Type B pancreatic cell (in vitro differentiated cells): ENCODE measurements around the gene CCDC174. TPM values are rescaled to one million over a fixed set of nuclear protein-coding genes. Genes with fewer than 3 reads are reported as not detected.

Experiments
- DNase-seq: peaks from one replicate; pipeline ENCODE4 v3.0.0; 2021; ENCODE audit warnings: mixed read lengths; ENCODE audit not compliant: unreplicated experiment; ENCODE audit errors: extremely low spot score
- H3K27ac Mint-ChIP-seq: 2 replicates; pipeline ENCODE4 v1.8.0; 2021; ENCODE audit warnings: mild to moderate bottlenecking, mixed read lengths
- H3K27me3 Mint-ChIP-seq: 2 replicates; pipeline ENCODE4 v1.8.0; 2021; ENCODE audit warnings: mixed read lengths
- H3K36me3 Mint-ChIP-seq: 2 replicates; pipeline ENCODE4 v1.8.0; 2021; ENCODE audit warnings: mixed read lengths
- H3K4me1 Mint-ChIP-seq: one replicate; pipeline ENCODE4 v1.8.0; 2021; ENCODE audit warnings: mixed read lengths; ENCODE audit not compliant: unreplicated experiment
- H3K4me3 Mint-ChIP-seq: 2 replicates; pipeline ENCODE4 v1.8.0; 2021; ENCODE audit warnings: mild to moderate bottlenecking, mixed read lengths
- H3K9me3 Mint-ChIP-seq: 2 replicates; pipeline ENCODE4 v1.8.0; 2021; ENCODE audit warnings: mixed read lengths
- CTCF ChIP-seq: fragments of 200-600 bp; sonication (generic); conservative IDR thresholded peaks from 2 replicates; pipeline ENCODE4 v1.5.0; 2021; ENCODE audit warnings: antibody characterized with exemption, mild to moderate bottlenecking
- total RNA-seq: library from RNA; stranded (reverse); gene quantifications from 2 replicates; pipeline ENCODE4 v1.2.1, GENCODE V29; 2021; ENCODE audit warnings: low replicate concordance

Gene CCDC174
- total RNA-seq, 1 donor from 2014 or later: 23.2 TPM

GRCh38 chr3:14633417-14633816 is 18.1 kb upstream of the CCDC174 start:
- DNase-seq: no peak
- Mint-ChIP-seq H3K4me1 (no peaks in the 10 kb centered on the region), H3K36me3 (no peaks in the 10 kb centered on the region), H3K27ac (no peak overlapping the region), H3K4me3 (no peak overlapping the region), H3K9me3 (no peaks in the 10 kb centered on the region), H3K27me3 (peaks cover 68% of the 10 kb centered on the region)
- no peak for TF ChIP-seq CTCF

GRCh38 chr3:14633819-14634424 is 17.6 kb upstream of the CCDC174 start:
- H3K4me1 Mint-ChIP-seq: no peaks in the 10 kb centered on the region
- H3K27me3 Mint-ChIP-seq: peaks cover 73% of the 10 kb centered on the region
- no peaks in the 10 kb centered on the region for H3K36me3 Mint-ChIP-seq
- DNase-seq: no peak
- H3K9me3 Mint-ChIP-seq: no peaks in the 10 kb centered on the region
- no peak overlapping the region for H3K4me3 Mint-ChIP-seq
- TF ChIP-seq CTCF: peak; percentile 83
- H3K27ac Mint-ChIP-seq: no peak overlapping the region

- Mint-ChIP-seq H3K36me3 (no peaks in the 10 kb centered on the region), H3K4me1 (no peaks in the 10 kb centered on the region), H3K9me3 (no peaks in the 10 kb centered on the region), H3K4me3 (no peak overlapping the region), H3K27ac (no peak overlapping the region), H3K27me3 (peaks cover 79% of the 10 kb centered on the region)
- no peak for DNase-seq
- TF ChIP-seq CTCF: no peak
Observed at GRCh38 chr3:14634763-14635400, 16.7 kb upstream of the CCDC174 start.

- no peak for TF ChIP-seq CTCF
- no peaks in the 10 kb centered on the region for H3K9me3 Mint-ChIP-seq
- no peak overlapping the region for H3K27ac Mint-ChIP-seq
- DNase-seq: no peak
- H3K27me3 Mint-ChIP-seq: peaks cover 82% of the 10 kb centered on the region
- H3K4me3 Mint-ChIP-seq: no peak overlapping the region
- no peaks in the 10 kb centered on the region for H3K36me3 Mint-ChIP-seq
- no peaks in the 10 kb centered on the region for H3K4me1 Mint-ChIP-seq
Observed at GRCh38 chr3:14636496-14637087, 15.0 kb upstream of the CCDC174 start.

- Mint-ChIP-seq H3K27ac (no peak overlapping the region), H3K36me3 (no peaks in the 10 kb centered on the region), H3K4me3 (no peak overlapping the region), H3K4me1 (no peaks in the 10 kb centered on the region), H3K27me3 (peaks cover 82% of the 10 kb centered on the region), H3K9me3 (no peaks in the 10 kb centered on the region)
- no peak for DNase-seq
- no peak for TF ChIP-seq CTCF
Observed at GRCh38 chr3:14640157-14640562, 11.4 kb upstream of the CCDC174 start.
